ENCODE results near the gene PRR16.

GRCh38 chr5:120706877-120707276 lies 242.8 kb downstream of the PRR16 start:
- no peak for TF ChIP-seq CTCF (IDR thresholded peaks at IDR 0.05)
- TF ChIP-seq POLR2A (IDR thresholded peaks at IDR 0.05), result no peak
- no peak for TF ChIP-seq POLR2AphosphoS5 (IDR thresholded peaks at IDR 0.05)
